A673 (cell line): ENCODE measurements around the gene HNRNPD. TPM values are rescaled to one million over a fixed set of nuclear protein-coding genes. Genes with fewer than 3 reads are reported as not detected.
"Not testable (repeated sequence)": the region's sequence is repeated elsewhere in the genome, so short reads cannot be mapped to it uniquely, and the experiment has no call there.

Source experiments
- BruUV-seq: library from RNA; stranded (reverse); fragments of 400-500 nt; replicated peaks from 2 replicates; lab custom pipeline; 2021; lab: Mats Ljungman, UMichigan
- CTCF ChIA-PET: fragments of 300-600 bp; sonication (Branson Sonifier 250); formaldehyde crosslinking; loops from one replicate; lab custom pipeline; 2022; ENCODE audit warnings: antibody characterized with exemption; lab: Charles Lee
- POLR2A ChIA-PET: fragments of 300-600 bp; sonication (Branson Sonifier 250); formaldehyde crosslinking; loops from one replicate; lab custom pipeline; 2022; ENCODE audit warnings: antibody characterized with exemption; ENCODE audit not compliant: low non-redundant PET; lab: Charles Lee
- DNase-seq: peaks from one replicate; pipeline ENCODE4 v3.0.0-alpha.2; 2015; ENCODE audit warnings: low spot score
- H3K27ac ChIP-seq: fragments of 200-600 bp; sonication (generic); 2 replicates; pipeline ENCODE4 v1.5.1; 2016; ENCODE audit warnings: mixed run types, low read depth, mild to moderate bottlenecking, mixed read lengths, antibody characterized with exemption, low read length; ENCODE audit not compliant: poor library complexity, severe bottlenecking
- H3K27me3 ChIP-seq: fragments of 200-600 bp; sonication (generic); replicated peaks from 2 replicates; pipeline ENCODE4 v1.6.1; 2017; ENCODE audit warnings: mixed run types, low read depth, mild to moderate bottlenecking, mixed read lengths, antibody characterized with exemption, low read length; ENCODE audit not compliant: insufficient read depth, poor library complexity
- H3K36me3 ChIP-seq: fragments of 200-600 bp; sonication (generic); 2 replicates; pipeline ENCODE4 v1.6.1; 2016; ENCODE audit warnings: mixed run types, mild to moderate bottlenecking, mixed read lengths, antibody characterized with exemption, low read length; ENCODE audit not compliant: insufficient read depth, poor library complexity, severe bottlenecking
- H3K4me1 ChIP-seq: fragments of 200-600 bp; sonication (generic); 2 replicates; pipeline ENCODE4 v1.6.1; 2017; ENCODE audit warnings: mixed run types, mild to moderate bottlenecking, mixed read lengths, antibody characterized with exemption, low read length; ENCODE audit not compliant: insufficient read depth, poor library complexity, severe bottlenecking
- H3K4me3 ChIP-seq: fragments of 200-600 bp; sonication (generic); 2 replicates; pipeline ENCODE4 v1.5.1; 2016; ENCODE audit warnings: low read depth, mixed run types, mild to moderate bottlenecking, mixed read lengths, low read length; ENCODE audit not compliant: poor library complexity, severe bottlenecking
- H3K9me3 ChIP-seq: fragments of 200-600 bp; sonication (generic); 2 replicates; pipeline ENCODE4 v1.6.1; 2016; ENCODE audit warnings: mixed run types, low read depth, mild to moderate bottlenecking, mixed read lengths, antibody characterized with exemption, low read length; ENCODE audit not compliant: poor library complexity, severe bottlenecking
- EZH2 ChIP-seq: fragments of 200-600 bp; sonication (generic); IDR thresholded peaks from 2 replicates; pipeline ENCODE4 v1.6.1; 2017; ENCODE audit warnings: borderline replicate concordance, low read depth, mild to moderate bottlenecking, mixed read lengths, antibody characterized with exemption, low read length; ENCODE audit not compliant: poor library complexity, severe bottlenecking
- intact Hi-C: fragments of 100-400 bp; cut with micrococcal nuclease; formaldehyde crosslinking; loops from one replicate; pipeline ENCODE4 v1.10.0; 2022; ENCODE audit not compliant: unreplicated experiment
- total RNA-seq: library from RNA; stranded (reverse); gene quantifications from 2 replicates; pipeline ENCODE4 v1.2.3, GENCODE V29; 2021
- TF ChIP-seq, protein P1 (sequence below): fragments of 300-800, 200-600 bp; sonication (generic); conservative IDR thresholded peaks from 2 replicates; pipeline ENCODE4 v1.5.1; 2017; ENCODE audit warnings: low read depth, mild to moderate bottlenecking, antibody characterized with exemption, low read length, moderate library complexity, mixed read lengths

The HNRNPD gene
- total RNA-seq, 1 experiment from 2014 or later, result 316 TPM

DNA sequence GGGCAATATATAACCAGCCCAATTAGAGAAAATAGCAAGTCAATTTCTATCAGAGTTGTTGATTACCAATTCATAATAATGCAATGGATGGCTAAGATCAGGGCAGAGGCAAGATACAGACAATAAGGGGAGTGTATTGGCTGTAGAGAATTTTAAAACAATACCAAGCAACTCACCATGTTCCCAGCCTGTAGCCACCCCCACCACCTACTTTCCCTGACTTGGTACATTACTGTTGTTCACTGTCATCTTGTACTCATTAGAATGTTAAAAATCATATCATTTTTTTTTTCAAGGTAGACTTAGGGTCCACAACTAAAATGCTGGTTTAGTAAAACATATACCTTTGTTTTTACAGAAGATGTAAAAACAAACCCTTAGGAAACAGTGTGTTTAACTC lies 27.7 kb downstream of the HNRNPD start:
- ChIA-PET POLR2A (no interaction called here), CTCF (no interaction called here)
- Histone ChIP-seq H3K36me3 (peaks cover 4% of the 10 kb centered on the region), H3K4me3 (no peak overlapping the region), H3K9me3 (no peaks in the 10 kb centered on the region), H3K27ac (no peak overlapping the region), H3K4me1 (no peaks in the 10 kb centered on the region), H3K27me3 (no peaks in the 10 kb centered on the region)
- BruUV-seq, result no TSS peak
- no peak for DNase-seq
- intact Hi-C loops, result no loop called here
- TF ChIP-seq, protein P1, sequence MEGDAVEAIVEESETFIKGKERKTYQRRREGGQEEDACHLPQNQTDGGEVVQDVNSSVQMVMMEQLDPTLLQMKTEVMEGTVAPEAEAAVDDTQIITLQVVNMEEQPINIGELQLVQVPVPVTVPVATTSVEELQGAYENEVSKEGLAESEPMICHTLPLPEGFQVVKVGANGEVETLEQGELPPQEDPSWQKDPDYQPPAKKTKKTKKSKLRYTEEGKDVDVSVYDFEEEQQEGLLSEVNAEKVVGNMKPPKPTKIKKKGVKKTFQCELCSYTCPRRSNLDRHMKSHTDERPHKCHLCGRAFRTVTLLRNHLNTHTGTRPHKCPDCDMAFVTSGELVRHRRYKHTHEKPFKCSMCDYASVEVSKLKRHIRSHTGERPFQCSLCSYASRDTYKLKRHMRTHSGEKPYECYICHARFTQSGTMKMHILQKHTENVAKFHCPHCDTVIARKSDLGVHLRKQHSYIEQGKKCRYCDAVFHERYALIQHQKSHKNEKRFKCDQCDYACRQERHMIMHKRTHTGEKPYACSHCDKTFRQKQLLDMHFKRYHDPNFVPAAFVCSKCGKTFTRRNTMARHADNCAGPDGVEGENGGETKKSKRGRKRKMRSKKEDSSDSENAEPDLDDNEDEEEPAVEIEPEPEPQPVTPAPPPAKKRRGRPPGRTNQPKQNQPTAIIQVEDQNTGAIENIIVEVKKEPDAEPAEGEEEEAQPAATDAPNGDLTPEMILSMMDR, result no peak
- no peak for TF ChIP-seq EZH2

DNA sequence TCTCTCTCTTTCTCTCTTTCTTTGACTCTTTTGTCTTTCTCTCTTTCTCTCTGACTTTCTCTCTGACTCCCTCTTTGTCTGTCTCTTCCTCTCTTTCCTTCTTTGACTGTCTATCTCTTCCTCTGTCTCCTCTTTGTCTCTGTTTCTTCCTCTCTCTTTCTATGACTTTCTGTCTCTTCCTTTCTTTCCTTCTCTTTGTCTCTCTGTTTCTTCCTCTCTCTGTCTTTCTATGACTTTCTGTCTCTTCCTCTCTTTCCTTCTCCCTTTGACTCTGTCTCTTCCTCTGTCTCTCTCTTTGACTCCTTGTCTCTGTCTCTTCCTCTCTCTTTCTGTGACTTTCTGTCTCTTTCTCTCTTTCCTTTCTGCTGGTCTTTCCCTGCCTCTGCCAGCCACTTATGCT lies 38.7 kb downstream of the HNRNPD start:
- ChIA-PET CTCF (no interaction called here), POLR2A (no interaction called here)
- BruUV-seq, result no TSS peak
- TF ChIP-seq EZH2, result no peak
- TF ChIP-seq, protein P1, result no peak
- DNase-seq, result no peak
- H3K9me3 ChIP-seq, result no peaks in the 10 kb centered on the region
- no peaks in the 10 kb centered on the region for H3K36me3 ChIP-seq
- intact Hi-C loops, result no loop called here
- H3K27me3 ChIP-seq, result no peaks in the 10 kb centered on the region
- no peak overlapping the region for H3K27ac ChIP-seq
- no peaks in the 10 kb centered on the region for H3K4me1 ChIP-seq
- H3K4me3 ChIP-seq, result no peak overlapping the region

GRCh38 chr4:82333641-82334040 lies 40.1 kb downstream of the HNRNPD start:
- H3K27ac ChIP-seq, H3K36me3 ChIP-seq, H3K4me3 ChIP-seq, CTCF ChIA-PET, intact Hi-C loops, H3K9me3 ChIP-seq, H3K4me1 ChIP-seq, BruUV-seq, H3K27me3 ChIP-seq, DNase-seq, POLR2A ChIA-PET: not testable (repeated sequence)

GRCh38 chr4:82331814-82332213 lies 42.0 kb downstream of the HNRNPD start:
- POLR2A ChIA-PET, result no interaction called here
- no peak for DNase-seq
- CTCF ChIA-PET, result no interaction called here

More at GRCh38 chr4:82331814-82332213, 42.0 kb downstream of the HNRNPD start:
- H3K27ac ChIP-seq, result no peak overlapping the region
- no TSS peak for BruUV-seq
- intact Hi-C loops, result no loop called here
- H3K4me3 ChIP-seq, result no peak overlapping the region
- H3K4me1 ChIP-seq, result no peaks in the 10 kb centered on the region
- no peaks in the 10 kb centered on the region for H3K36me3 ChIP-seq
- TF ChIP-seq, protein P1, result no peak
- TF ChIP-seq EZH2, result no peak
- no peaks in the 10 kb centered on the region for H3K27me3 ChIP-seq
- H3K9me3 ChIP-seq, result no peaks in the 10 kb centered on the region
